HepG2 (cell line): Measurements from ENCODE around the gene IL11RA. TPM values are rescaled to one million over a fixed set of nuclear protein-coding genes. Genes with fewer than 3 reads are reported as not detected.
A peak's percentile ranks its signal among the peaks of the same experiment; 100 is the strongest.

Experiments
- BCL6 ChIP-seq: IDR thresholded peaks from 2 replicates; pipeline ENCODE4 v1.6.1; 2016; ENCODE audit warnings: missing genetic modification reagents, missing compliant biosample characterization
- BORCS8-MEF2B ChIP-seq: sonication (generic); formaldehyde crosslinking; IDR thresholded peaks from 2 replicates; pipeline ENCODE4 v1.8.0; 2022; ENCODE audit warnings: mild to moderate bottlenecking, missing genetic modification reagents
- CENPX ChIP-seq: sonication (generic); formaldehyde crosslinking; IDR thresholded peaks from 2 replicates; pipeline ENCODE4 v1.9.0; 2021; ENCODE audit warnings: mild to moderate bottlenecking, missing genetic modification reagents, moderate library complexity
- GFI1 ChIP-seq: sonication (generic); formaldehyde crosslinking; IDR thresholded peaks from 2 replicates; pipeline ENCODE4 v1.5.0; 2020; ENCODE audit warnings: missing genetic modification reagents, mild to moderate bottlenecking, borderline replicate concordance
- HES4 ChIP-seq: sonication (generic); formaldehyde crosslinking; IDR thresholded peaks from 2 replicates; pipeline ENCODE4 v1.9.0; 2021; ENCODE audit warnings: mild to moderate bottlenecking, missing genetic modification reagents, borderline replicate concordance
- KDM2A ChIP-seq: sonication (generic); formaldehyde crosslinking; IDR thresholded peaks from 2 replicates; pipeline ENCODE4 v1.4.0; 2020; ENCODE audit warnings: low read depth, missing genetic modification reagents, borderline replicate concordance
- RORA ChIP-seq: sonication (generic); formaldehyde crosslinking; IDR thresholded peaks from 2 replicates; pipeline ENCODE4 v1.5.0; 2020; ENCODE audit warnings: mild to moderate bottlenecking, missing genetic modification reagents, moderate library complexity
- SNRNP70 ChIP-seq: fragments of 200-400 bp; formaldehyde crosslinking; IDR thresholded peaks from 2 replicates; pipeline ENCODE4 v1.6.1; 2017; ENCODE audit warnings: mild to moderate bottlenecking, low read depth, low read length, moderate library complexity
- WIZ ChIP-seq: sonication (generic); formaldehyde crosslinking; IDR thresholded peaks from 2 replicates; pipeline ENCODE4 v1.5.1; 2020; ENCODE audit warnings: mild to moderate bottlenecking, missing genetic modification reagents
- ZFP82 ChIP-seq: sonication (generic); formaldehyde crosslinking; IDR thresholded peaks from 2 replicates; pipeline ENCODE4 v1.5.1; 2020; ENCODE audit warnings: mild to moderate bottlenecking, missing genetic modification reagents, borderline replicate concordance
- ZNF598 ChIP-seq: sonication (generic); formaldehyde crosslinking; IDR thresholded peaks from 2 replicates; pipeline ENCODE4 v1.5.1; 2020; ENCODE audit warnings: mild to moderate bottlenecking, missing genetic modification reagents, borderline replicate concordance
- ZSCAN21 ChIP-seq: sonication (generic); formaldehyde crosslinking; IDR thresholded peaks from 2 replicates; pipeline ENCODE4 v1.8.0; 2022; ENCODE audit warnings: mild to moderate bottlenecking, missing genetic modification reagents, moderate library complexity, borderline replicate concordance
- polyA plus RNA-seq, 8 experiments: library from polyadenylated mRNA; depleted of rRNA in 3 of 8; stranded (reverse) in 7 of 8; unstranded in 1 of 8; fragments of >200 nt; fragmentation: Illumina TruSeq in 4 of 8; extraction: Trizol in 4 of 8; gene quantifications; 2 replicates each; pipeline versions ENCODE4 v1.2.1 to v1.2.3, GENCODE V29; 2011 to 2016; ENCODE audit warnings: low read depth in 4 of 8, missing spikeins in 1 of 8, mixed read lengths in 1 of 8; ENCODE audit not compliant: insufficient read depth in 1 of 8
- total RNA-seq, 5 experiments: library from RNA; depleted of rRNA; stranded (reverse); fragments of >200 nt; fragmentation: Illumina TruSeq; extraction: Trizol; gene quantifications; 2 replicates each; pipeline ENCODE4 v1.2.3, GENCODE V29; 2016; ENCODE audit warnings: low read depth in 1 of 5
- TF ChIP-seq, protein P1 (sequence below): sonication (generic); formaldehyde crosslinking; IDR thresholded peaks from 2 replicates; pipeline ENCODE4 v1.4.0; 2020; ENCODE audit warnings: missing genetic modification reagents
- TF ChIP-seq, protein P2 (sequence below): sonication (generic); formaldehyde crosslinking; IDR thresholded peaks from 2 replicates; pipeline ENCODE4 v1.9.0; 2021; ENCODE audit warnings: missing genetic modification reagents, borderline replicate concordance
- TF ChIP-seq, protein P3 (sequence below): IDR thresholded peaks from 2 replicates; pipeline ENCODE4 v1.6.1; 2012; ENCODE audit warnings: low read length, improper control_type of control experiment
- TF ChIP-seq, protein P4 (sequence below): IDR thresholded peaks from 2 replicates; pipeline ENCODE4 v1.6.1; 2016; ENCODE audit warnings: low read depth, borderline replicate concordance

Gene IL11RA
- total and polyA plus RNA-seq, 2 of the 13 experiments (the other 11 are each of a cell fraction or from before 2014, with no cell fraction given), result 2.0 to 4.2 TPM

GRCh38 chr9:34688329-34689115 lies 36.5 kb downstream of the IL11RA start (continued):
- TF ChIP-seq, protein P1, sequence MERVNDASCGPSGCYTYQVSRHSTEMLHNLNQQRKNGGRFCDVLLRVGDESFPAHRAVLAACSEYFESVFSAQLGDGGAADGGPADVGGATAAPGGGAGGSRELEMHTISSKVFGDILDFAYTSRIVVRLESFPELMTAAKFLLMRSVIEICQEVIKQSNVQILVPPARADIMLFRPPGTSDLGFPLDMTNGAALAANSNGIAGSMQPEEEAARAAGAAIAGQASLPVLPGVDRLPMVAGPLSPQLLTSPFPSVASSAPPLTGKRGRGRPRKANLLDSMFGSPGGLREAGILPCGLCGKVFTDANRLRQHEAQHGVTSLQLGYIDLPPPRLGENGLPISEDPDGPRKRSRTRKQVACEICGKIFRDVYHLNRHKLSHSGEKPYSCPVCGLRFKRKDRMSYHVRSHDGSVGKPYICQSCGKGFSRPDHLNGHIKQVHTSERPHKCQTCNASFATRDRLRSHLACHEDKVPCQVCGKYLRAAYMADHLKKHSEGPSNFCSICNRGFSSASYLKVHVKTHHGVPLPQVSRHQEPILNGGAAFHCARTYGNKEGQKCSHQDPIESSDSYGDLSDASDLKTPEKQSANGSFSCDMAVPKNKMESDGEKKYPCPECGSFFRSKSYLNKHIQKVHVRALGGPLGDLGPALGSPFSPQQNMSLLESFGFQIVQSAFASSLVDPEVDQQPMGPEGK (CRISPR knock-in tag), result peak; percentile 58
- no peak for TF ChIP-seq RORA (CRISPR knock-in tag)
- no peak for TF ChIP-seq SNRNP70
- TF ChIP-seq, protein P2, sequence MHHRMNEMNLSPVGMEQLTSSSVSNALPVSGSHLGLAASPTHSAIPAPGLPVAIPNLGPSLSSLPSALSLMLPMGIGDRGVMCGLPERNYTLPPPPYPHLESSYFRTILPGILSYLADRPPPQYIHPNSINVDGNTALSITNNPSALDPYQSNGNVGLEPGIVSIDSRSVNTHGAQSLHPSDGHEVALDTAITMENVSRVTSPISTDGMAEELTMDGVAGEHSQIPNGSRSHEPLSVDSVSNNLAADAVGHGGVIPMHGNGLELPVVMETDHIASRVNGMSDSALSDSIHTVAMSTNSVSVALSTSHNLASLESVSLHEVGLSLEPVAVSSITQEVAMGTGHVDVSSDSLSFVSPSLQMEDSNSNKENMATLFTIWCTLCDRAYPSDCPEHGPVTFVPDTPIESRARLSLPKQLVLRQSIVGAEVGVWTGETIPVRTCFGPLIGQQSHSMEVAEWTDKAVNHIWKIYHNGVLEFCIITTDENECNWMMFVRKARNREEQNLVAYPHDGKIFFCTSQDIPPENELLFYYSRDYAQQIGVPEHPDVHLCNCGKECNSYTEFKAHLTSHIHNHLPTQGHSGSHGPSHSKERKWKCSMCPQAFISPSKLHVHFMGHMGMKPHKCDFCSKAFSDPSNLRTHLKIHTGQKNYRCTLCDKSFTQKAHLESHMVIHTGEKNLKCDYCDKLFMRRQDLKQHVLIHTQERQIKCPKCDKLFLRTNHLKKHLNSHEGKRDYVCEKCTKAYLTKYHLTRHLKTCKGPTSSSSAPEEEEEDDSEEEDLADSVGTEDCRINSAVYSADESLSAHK (CRISPR knock-in tag), result no peak
- peak; percentile 57; the same call in 1 of the 2 replicates for TF ChIP-seq BORCS8-MEF2B (CRISPR knock-in tag)
- no peak for TF ChIP-seq HES4 (CRISPR knock-in tag)
- no peak for TF ChIP-seq KDM2A (CRISPR knock-in tag)
- TF ChIP-seq ZSCAN21 (CRISPR knock-in tag), result no peak
- TF ChIP-seq WIZ (CRISPR knock-in tag), result 0 out of 2 replicates have a peak, but pooled peaks have one; percentile 57
- no peak for TF ChIP-seq ZFP82
- no peak for TF ChIP-seq CENPX (CRISPR knock-in tag)
- TF ChIP-seq, protein P3, sequence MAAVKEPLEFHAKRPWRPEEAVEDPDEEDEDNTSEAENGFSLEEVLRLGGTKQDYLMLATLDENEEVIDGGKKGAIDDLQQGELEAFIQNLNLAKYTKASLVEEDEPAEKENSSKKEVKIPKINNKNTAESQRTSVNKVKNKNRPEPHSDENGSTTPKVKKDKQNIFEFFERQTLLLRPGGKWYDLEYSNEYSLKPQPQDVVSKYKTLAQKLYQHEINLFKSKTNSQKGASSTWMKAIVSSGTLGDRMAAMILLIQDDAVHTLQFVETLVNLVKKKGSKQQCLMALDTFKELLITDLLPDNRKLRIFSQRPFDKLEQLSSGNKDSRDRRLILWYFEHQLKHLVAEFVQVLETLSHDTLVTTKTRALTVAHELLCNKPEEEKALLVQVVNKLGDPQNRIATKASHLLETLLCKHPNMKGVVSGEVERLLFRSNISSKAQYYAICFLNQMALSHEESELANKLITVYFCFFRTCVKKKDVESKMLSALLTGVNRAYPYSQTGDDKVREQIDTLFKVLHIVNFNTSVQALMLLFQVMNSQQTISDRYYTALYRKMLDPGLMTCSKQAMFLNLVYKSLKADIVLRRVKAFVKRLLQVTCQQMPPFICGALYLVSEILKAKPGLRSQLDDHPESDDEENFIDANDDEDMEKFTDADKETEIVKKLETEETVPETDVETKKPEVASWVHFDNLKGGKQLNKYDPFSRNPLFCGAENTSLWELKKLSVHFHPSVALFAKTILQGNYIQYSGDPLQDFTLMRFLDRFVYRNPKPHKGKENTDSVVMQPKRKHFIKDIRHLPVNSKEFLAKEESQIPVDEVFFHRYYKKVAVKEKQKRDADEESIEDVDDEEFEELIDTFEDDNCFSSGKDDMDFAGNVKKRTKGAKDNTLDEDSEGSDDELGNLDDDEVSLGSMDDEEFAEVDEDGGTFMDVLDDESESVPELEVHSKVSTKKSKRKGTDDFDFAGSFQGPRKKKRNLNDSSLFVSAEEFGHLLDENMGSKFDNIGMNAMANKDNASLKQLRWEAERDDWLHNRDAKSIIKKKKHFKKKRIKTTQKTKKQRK, result no peak
- TF ChIP-seq BCL6 (CRISPR knock-in tag), result peak; percentile 18; the same call in 1 of the 2 replicates
- TF ChIP-seq GFI1, result peak; percentile 53; the same call in 1 of the 2 replicates
- no peak for TF ChIP-seq ZNF598
- TF ChIP-seq, protein P4, sequence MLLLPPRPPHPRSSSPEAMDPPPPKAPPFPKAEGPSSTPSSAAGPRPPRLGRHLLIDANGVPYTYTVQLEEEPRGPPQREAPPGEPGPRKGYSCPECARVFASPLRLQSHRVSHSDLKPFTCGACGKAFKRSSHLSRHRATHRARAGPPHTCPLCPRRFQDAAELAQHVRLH (CRISPR knock-in tag), result no peak
